ELR (cell line): ENCODE results near the gene MRTFA.

Experiments
- DNase-seq: peaks from one replicate; pipeline ENCODE4 v3.0.0-alpha.2; 2015; ENCODE audit warnings: low read depth

The MRTFA gene

GRCh38 chr22:40410731-40411505 lies 225.6 kb downstream of the MRTFA start:
- no peak for DNase-seq

- peak; percentile 55 for DNase-seq
Observed at GRCh38 chr22:40410272-40410671, 226.2 kb downstream of the MRTFA start.

- DNase-seq = no peak
Observed at GRCh38 chr22:40409613-40410113, 226.9 kb downstream of the MRTFA start.

- DNase-seq = no peak
Observed at GRCh38 chr22:40408718-40409612, 227.6 kb downstream of the MRTFA start.

GRCh38 chr22:40407831-40408717 lies 228.4 kb downstream of the MRTFA start:
- DNase-seq = no peak

- no peak for DNase-seq
Observed at GRCh38 chr22:40407021-40407761, 229.3 kb downstream of the MRTFA start.

GRCh38 chr22:40406063-40406890 lies 230.2 kb downstream of the MRTFA start:
- no peak for DNase-seq

- DNase-seq = no peak
Observed at GRCh38 chr22:40405178-40406062, 231.1 kb downstream of the MRTFA start.

GRCh38 chr22:40404251-40405177 lies 232.0 kb downstream of the MRTFA start:
- DNase-seq = no peak

- DNase-seq = no peak
Observed at GRCh38 chr22:40403651-40404050, 232.9 kb downstream of the MRTFA start.

- no peak for DNase-seq
Observed at GRCh38 chr22:40403141-40403540, 233.4 kb downstream of the MRTFA start.

GRCh38 chr22:40401981-40402406 lies 234.5 kb downstream of the MRTFA start:
- no peak for DNase-seq

- no peak for DNase-seq
Observed at GRCh38 chr22:40401532-40401931, 235.0 kb downstream of the MRTFA start.

GRCh38 chr22:40400159-40400558 lies 236.4 kb downstream of the MRTFA start:
- no peak for DNase-seq

GRCh38 chr22:40399621-40400020 lies 236.9 kb downstream of the MRTFA start:
- no peak for DNase-seq

- DNase-seq = no peak
Observed at GRCh38 chr22:40397396-40397795, 239.1 kb downstream of the MRTFA start.

GRCh38 chr22:40396882-40397281 lies 239.6 kb downstream of the MRTFA start:
- DNase-seq = peak; percentile 53

GRCh38 chr22:40395607-40396006 lies 240.9 kb downstream of the MRTFA start:
- no peak for DNase-seq
